ENCODE results near the gene SPOCD1.
"Not testable (repeated sequence)": the region's sequence is repeated elsewhere in the genome, so short reads cannot be mapped to it uniquely, and the experiment has no call there.

SPOCD1 gene

DNA sequence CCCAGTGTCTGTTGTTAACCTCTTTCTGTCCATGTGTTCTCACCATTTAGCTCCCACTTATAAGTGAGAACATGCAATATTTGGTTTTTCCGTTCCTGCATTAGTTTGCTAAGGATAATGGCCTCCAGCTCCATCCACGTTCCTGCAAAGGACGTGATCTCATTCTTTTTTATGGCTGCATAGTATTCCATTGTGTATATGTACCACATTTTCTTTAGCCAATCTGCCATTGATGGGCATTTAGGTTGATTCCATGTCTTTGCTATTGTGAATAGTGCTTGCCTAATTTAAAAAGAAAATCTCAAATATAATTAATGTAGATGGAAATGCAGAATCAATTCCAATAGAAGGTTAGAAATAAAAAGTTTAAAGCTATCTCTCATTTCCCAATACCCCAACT, 679 bp upstream of the SPOCD1 start:
- H3K4ac ChIP-seq (ENCODE audit: low read depth, low read length); H4K91ac ChIP-seq (ENCODE audit: low read depth, low read length); H2BK12ac ChIP-seq (ENCODE audit: low read length); H3K14ac ChIP-seq (ENCODE audit: low read length); H3K9me3 ChIP-seq (ENCODE audit: insufficient read depth, low read depth, low read length); H2BK5ac ChIP-seq (ENCODE audit: low read depth, low read length, poor library complexity); H4K12ac ChIP-seq (ENCODE audit: low read depth, low read length); H2AFZ ChIP-seq (ENCODE audit: insufficient read depth, low read length, poor library complexity); H3K27ac ChIP-seq (ENCODE audit: low read depth, low read length); H3K18ac ChIP-seq (ENCODE audit: low read length); H3K23ac ChIP-seq (ENCODE audit: low read length); H3K9ac ChIP-seq (ENCODE audit: low read length); H3K27me3 ChIP-seq (ENCODE audit: insufficient read depth, low read length); H3K4me3 ChIP-seq (ENCODE audit: low read depth, low read length); H3K36me3 ChIP-seq (ENCODE audit: control insufficient read depth in 1 of 2, insufficient read depth in 2 of 2, low read length in 2 of 2); H2BK120ac ChIP-seq (ENCODE audit: insufficient read depth, low read length, poor library complexity); H3K4me2 ChIP-seq (ENCODE audit: low read length); DNase-seq; H3K79me1 ChIP-seq (ENCODE audit: low read length); H3K79me2 ChIP-seq (ENCODE audit: control insufficient read depth, insufficient read depth, low read length, poor library complexity); H2AK5ac ChIP-seq (ENCODE audit: low read length); H4K8ac ChIP-seq (ENCODE audit: low read depth, low read length): not testable (repeated sequence)
- H3K4me1 ChIP-seq (ENCODE audit: control insufficient read depth in 1 of 2, insufficient read depth in 2 of 2, low read length in 2 of 2), result peaks cover 10 to 11% of the 10 kb centered on the region in 2 experiments
- WGBS (ENCODE audit: extremely low coverage, insufficient coverage, insufficient read length), result no CpG with 5 or more reads among the region's 3 CpGs

- peak overlapping the region; percentile 54 for H3K4me2 ChIP-seq (ENCODE audit: low read length)
- H2BK12ac ChIP-seq (ENCODE audit: low read length), result peak overlapping the region; percentile 5
- no peaks in the 10 kb centered on the region for H3K79me1 ChIP-seq (ENCODE audit: low read length)
- peaks cover 10 to 11% of the 10 kb centered on the region in 2 experiments for H3K4me1 ChIP-seq (ENCODE audit: control insufficient read depth in 1 of 2, insufficient read depth in 2 of 2, low read length in 2 of 2)
- no peak overlapping the region for H4K12ac ChIP-seq (ENCODE audit: low read depth, low read length)
- no peak overlapping the region for H2BK120ac ChIP-seq (ENCODE audit: insufficient read depth, low read length, poor library complexity)
- H3K27ac ChIP-seq (ENCODE audit: low read depth, low read length), result no peak overlapping the region
- H3K14ac ChIP-seq (ENCODE audit: low read length), result no peak overlapping the region
- H3K23ac ChIP-seq (ENCODE audit: low read length), result no peak overlapping the region
- whole genome bisulfite sequencing (ENCODE audit: extremely low coverage, insufficient coverage, insufficient read length), result no CpG with 5 or more reads among the region's 7 CpGs
- no peak overlapping the region for H3K4ac ChIP-seq (ENCODE audit: low read depth, low read length)
- no peak for DNase-seq
- no peak overlapping the region for H3K18ac ChIP-seq (ENCODE audit: low read length)
- H2AK5ac ChIP-seq (ENCODE audit: low read length), result peak overlapping the region; percentile 20
- H3K9me3 ChIP-seq (ENCODE audit: insufficient read depth, low read depth, low read length), result no peaks in the 10 kb centered on the region
- no peak overlapping the region for H2AFZ ChIP-seq (ENCODE audit: insufficient read depth, low read length, poor library complexity)
- H4K91ac ChIP-seq (ENCODE audit: low read depth, low read length), result no peak overlapping the region
- no peak overlapping the region for H2BK5ac ChIP-seq (ENCODE audit: low read depth, low read length, poor library complexity)
- H4K8ac ChIP-seq (ENCODE audit: low read depth, low read length), result no peak overlapping the region
- H3K79me2 ChIP-seq (ENCODE audit: control insufficient read depth, insufficient read depth, low read length, poor library complexity), result no peaks in the 10 kb centered on the region
- no peak overlapping the region for H3K4me3 ChIP-seq (ENCODE audit: low read depth, low read length)
- H3K36me3 ChIP-seq (ENCODE audit: control insufficient read depth in 1 of 2, insufficient read depth in 2 of 2, low read length in 2 of 2), result no peaks in the 10 kb centered on the region
- H3K9ac ChIP-seq (ENCODE audit: low read length), result no peak overlapping the region
- no peaks in the 10 kb centered on the region for H3K27me3 ChIP-seq (ENCODE audit: insufficient read depth, low read length)
These were observed 546 bp downstream of the SPOCD1 start for GRCh38 chr1:31815307-31815645.

GRCh38 chr1:31814631-31815306, 1.1 kb downstream of the SPOCD1 start:
- Histone ChIP-seq H3K14ac (ENCODE audit: low read length) (no peak overlapping the region), H3K4me1 (ENCODE audit: control insufficient read depth in 1 of 2, insufficient read depth in 2 of 2, low read length in 2 of 2) (peaks cover 10 to 11% of the 10 kb centered on the region in 2 experiments)

DNA sequence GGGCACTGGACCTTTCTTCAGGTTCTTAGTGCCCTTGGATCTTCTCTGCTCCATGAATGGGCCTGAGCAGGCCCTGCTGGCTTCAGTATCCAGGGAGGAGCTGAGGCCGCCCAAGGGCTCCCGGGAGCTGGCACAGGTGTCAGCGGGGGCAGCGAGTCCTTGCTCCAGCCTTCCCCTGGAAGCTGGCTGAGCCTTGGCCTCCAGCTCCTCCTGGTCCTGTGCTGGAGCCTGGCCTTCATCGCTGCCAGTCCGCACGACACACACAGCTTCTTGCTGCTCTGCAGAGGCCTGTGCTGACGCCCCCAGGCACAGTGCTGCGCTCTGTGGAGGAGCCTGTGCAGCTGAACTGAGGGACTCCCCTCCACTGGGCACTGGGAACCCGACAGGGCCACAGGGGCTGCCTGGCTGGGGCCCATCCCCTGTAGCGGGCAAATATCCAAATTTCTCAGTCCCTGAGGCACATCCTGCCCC, 1.7 kb downstream of the SPOCD1 start:
- DNase-seq, result no peak
- Histone ChIP-seq H3K27ac (ENCODE audit: low read depth, low read length) (no peak overlapping the region), H3K4me3 (ENCODE audit: low read depth, low read length) (no peak overlapping the region), H3K14ac (ENCODE audit: low read length) (no peak overlapping the region), H2BK12ac (ENCODE audit: low read length) (no peak overlapping the region), H4K91ac (ENCODE audit: low read depth, low read length) (no peak overlapping the region), H2BK120ac (ENCODE audit: insufficient read depth, low read length, poor library complexity) (no peak overlapping the region), H3K79me2 (ENCODE audit: control insufficient read depth, insufficient read depth, low read length, poor library complexity) (no peaks in the 10 kb centered on the region), H2AK5ac (ENCODE audit: low read length) (no peak overlapping the region), H3K36me3 (ENCODE audit: control insufficient read depth in 1 of 2, insufficient read depth in 2 of 2, low read length in 2 of 2) (no peaks in the 10 kb centered on the region), H2AFZ (ENCODE audit: insufficient read depth, low read length, poor library complexity) (no peak overlapping the region), H4K12ac (ENCODE audit: low read depth, low read length) (no peak overlapping the region), H3K4me2 (ENCODE audit: low read length) (no peak overlapping the region), H3K9ac (ENCODE audit: low read length) (no peak overlapping the region), H3K4me1 (ENCODE audit: control insufficient read depth in 1 of 2, insufficient read depth in 2 of 2, low read length in 2 of 2) (peaks cover 10 to 11% of the 10 kb centered on the region in 2 experiments), H3K9me3 (ENCODE audit: insufficient read depth, low read depth, low read length) (no peaks in the 10 kb centered on the region), H4K8ac (ENCODE audit: low read depth, low read length) (no peak overlapping the region), H2BK5ac (ENCODE audit: low read depth, low read length, poor library complexity) (no peak overlapping the region), H3K79me1 (ENCODE audit: low read length) (no peaks in the 10 kb centered on the region), H3K27me3 (ENCODE audit: insufficient read depth, low read length) (no peaks in the 10 kb centered on the region), H3K4ac (ENCODE audit: low read depth, low read length) (no peak overlapping the region), H3K18ac (ENCODE audit: low read length) (no peak overlapping the region), H3K23ac (ENCODE audit: low read length) (no peak overlapping the region)
- WGBS (ENCODE audit: extremely low coverage, insufficient coverage, insufficient read length), result no CpG with 5 or more reads among the region's 11 CpGs

More at GRCh38 chr1:31814631-31815306, 1.1 kb downstream of the SPOCD1 start:
- Histone ChIP-seq H3K4ac (ENCODE audit: low read depth, low read length) (no peak overlapping the region), H3K36me3 (ENCODE audit: control insufficient read depth in 1 of 2, insufficient read depth in 2 of 2, low read length in 2 of 2) (no peaks in the 10 kb centered on the region), H3K79me1 (ENCODE audit: low read length) (no peaks in the 10 kb centered on the region), H2BK12ac (ENCODE audit: low read length) (no peak overlapping the region), H4K12ac (ENCODE audit: low read depth, low read length) (peak overlapping the region; percentile 1), H3K23ac (ENCODE audit: low read length) (no peak overlapping the region), H3K27me3 (ENCODE audit: insufficient read depth, low read length) (no peaks in the 10 kb centered on the region), H3K4me2 (ENCODE audit: low read length) (no peak overlapping the region), H2BK5ac (ENCODE audit: low read depth, low read length, poor library complexity) (no peak overlapping the region), H3K18ac (ENCODE audit: low read length) (no peak overlapping the region), H3K79me2 (ENCODE audit: control insufficient read depth, insufficient read depth, low read length, poor library complexity) (no peaks in the 10 kb centered on the region), H3K9me3 (ENCODE audit: insufficient read depth, low read depth, low read length) (no peaks in the 10 kb centered on the region), H3K4me3 (ENCODE audit: low read depth, low read length) (no peak overlapping the region), H3K9ac (ENCODE audit: low read length) (no peak overlapping the region), H2AK5ac (ENCODE audit: low read length) (no peak overlapping the region), H4K8ac (ENCODE audit: low read depth, low read length) (no peak overlapping the region), H3K27ac (ENCODE audit: low read depth, low read length) (no peak overlapping the region), H2AFZ (ENCODE audit: insufficient read depth, low read length, poor library complexity) (no peak overlapping the region), H4K91ac (ENCODE audit: low read depth, low read length) (no peak overlapping the region), H2BK120ac (ENCODE audit: insufficient read depth, low read length, poor library complexity) (no peak overlapping the region)
- no peak for DNase-seq
- no CpG with 5 or more reads among the region's 10 CpGs for WGBS (ENCODE audit: extremely low coverage, insufficient coverage, insufficient read length)

All from trophoblast cell (in vitro differentiated cells and primary cell).